ENCODE results near the gene DOHH. TPM values are rescaled to one million over a fixed set of nuclear protein-coding genes. Genes with fewer than 3 reads are reported as not detected.
A peak's percentile ranks its signal among the peaks of the same experiment; 100 is the strongest.

DOHH gene
- total and polyA plus RNA-seq, 9 of the 15 experiments (the other 6 are each of a cell fraction or from before 2014, with no cell fraction given) = 0.14 to 47.2 (median 5.1) TPM

- peak; percentile 73; the same call in 1 of the 2 replicates for TF ChIP-seq CTBP1 (IDR thresholded peaks at IDR 0.05; ENCODE audit: borderline replicate concordance)
- TF ChIP-seq KAT7 (CRISPR knock-in tag; IDR thresholded peaks at IDR 0.05; ENCODE audit: borderline replicate concordance) = peak; percentile 93; the same call in 1 of the 2 replicates
- TF ChIP-seq HDAC3 (IDR thresholded peaks at IDR 0.05; ENCODE audit: borderline replicate concordance, partially characterized antibody) = no peak
- peak; percentile 79 for TF ChIP-seq CEBPB (tag; IDR thresholded peaks at IDR 0.05)
- TF ChIP-seq, protein P1, sequence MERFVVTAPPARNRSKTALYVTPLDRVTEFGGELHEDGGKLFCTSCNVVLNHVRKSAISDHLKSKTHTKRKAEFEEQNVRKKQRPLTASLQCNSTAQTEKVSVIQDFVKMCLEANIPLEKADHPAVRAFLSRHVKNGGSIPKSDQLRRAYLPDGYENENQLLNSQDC (CRISPR knock-in tag; IDR thresholded peaks at IDR 0.05) = no peak; the same call in 1 of the 2 replicates
- TF ChIP-seq, protein P2, sequence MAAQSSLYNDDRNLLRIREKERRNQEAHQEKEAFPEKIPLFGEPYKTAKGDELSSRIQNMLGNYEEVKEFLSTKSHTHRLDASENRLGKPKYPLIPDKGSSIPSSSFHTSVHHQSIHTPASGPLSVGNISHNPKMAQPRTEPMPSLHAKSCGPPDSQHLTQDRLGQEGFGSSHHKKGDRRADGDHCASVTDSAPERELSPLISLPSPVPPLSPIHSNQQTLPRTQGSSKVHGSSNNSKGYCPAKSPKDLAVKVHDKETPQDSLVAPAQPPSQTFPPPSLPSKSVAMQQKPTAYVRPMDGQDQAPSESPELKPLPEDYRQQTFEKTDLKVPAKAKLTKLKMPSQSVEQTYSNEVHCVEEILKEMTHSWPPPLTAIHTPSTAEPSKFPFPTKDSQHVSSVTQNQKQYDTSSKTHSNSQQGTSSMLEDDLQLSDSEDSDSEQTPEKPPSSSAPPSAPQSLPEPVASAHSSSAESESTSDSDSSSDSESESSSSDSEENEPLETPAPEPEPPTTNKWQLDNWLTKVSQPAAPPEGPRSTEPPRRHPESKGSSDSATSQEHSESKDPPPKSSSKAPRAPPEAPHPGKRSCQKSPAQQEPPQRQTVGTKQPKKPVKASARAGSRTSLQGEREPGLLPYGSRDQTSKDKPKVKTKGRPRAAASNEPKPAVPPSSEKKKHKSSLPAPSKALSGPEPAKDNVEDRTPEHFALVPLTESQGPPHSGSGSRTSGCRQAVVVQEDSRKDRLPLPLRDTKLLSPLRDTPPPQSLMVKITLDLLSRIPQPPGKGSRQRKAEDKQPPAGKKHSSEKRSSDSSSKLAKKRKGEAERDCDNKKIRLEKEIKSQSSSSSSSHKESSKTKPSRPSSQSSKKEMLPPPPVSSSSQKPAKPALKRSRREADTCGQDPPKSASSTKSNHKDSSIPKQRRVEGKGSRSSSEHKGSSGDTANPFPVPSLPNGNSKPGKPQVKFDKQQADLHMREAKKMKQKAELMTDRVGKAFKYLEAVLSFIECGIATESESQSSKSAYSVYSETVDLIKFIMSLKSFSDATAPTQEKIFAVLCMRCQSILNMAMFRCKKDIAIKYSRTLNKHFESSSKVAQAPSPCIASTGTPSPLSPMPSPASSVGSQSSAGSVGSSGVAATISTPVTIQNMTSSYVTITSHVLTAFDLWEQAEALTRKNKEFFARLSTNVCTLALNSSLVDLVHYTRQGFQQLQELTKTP (IDR thresholded peaks at IDR 0.05; ENCODE audit: low read depth in 1 of 2, partially characterized antibody in 2 of 2) = peak in 1 of 2 experiments; percentile 66
- TF ChIP-seq PHF20 (IDR thresholded peaks at IDR 0.05; ENCODE audit: partially characterized antibody) = peak; percentile 99
- TF ChIP-seq EP300 (IDR thresholded peaks at IDR 0.05; ENCODE audit: low read length) = peak; percentile 19; the same call in 1 of the 2 replicates
- TF ChIP-seq RUNX1 (IDR thresholded peaks at IDR 0.05; ENCODE audit: low read depth) = peak; percentile 58; the same call in 1 of the 2 replicates
- no peak for TF ChIP-seq SMARCB1 (IDR thresholded peaks at IDR 0.05; ENCODE audit: insufficient read length, low read depth)
- 0 out of 2 replicates have a peak, but pooled peaks have one; percentile 82 for TF ChIP-seq NR4A1 (CRISPR knock-in tag; IDR thresholded peaks at IDR 0.05)
- no peak for TF ChIP-seq NR4A1 (tag; IDR thresholded peaks at IDR 0.05)
- TF ChIP-seq ETS1 (conservative IDR thresholded peaks at IDR 0.05; ENCODE audit: control insufficient read depth, low read depth, low read length) = peak; percentile 92
- TF ChIP-seq KDM2B (CRISPR knock-in tag; IDR thresholded peaks at IDR 0.05) = no peak
- peak; percentile 56; the same call in 1 of the 2 replicates for TF ChIP-seq CEBPG (CRISPR knock-in tag; IDR thresholded peaks at IDR 0.05)
- peak; percentile 62 to 74; a peak in 3 of 4 replicates for TF ChIP-seq CEBPG (tag; conservative IDR thresholded peaks at IDR 0.05 in 1 of 2, IDR thresholded peaks at IDR 0.05 in 1 of 2)
- TF ChIP-seq HDAC1 (IDR thresholded peaks at IDR 0.05) = peak in 1 of 2 experiments; percentile 99; a peak in 2 of 4 replicates
- TF ChIP-seq NFIC (IDR thresholded peaks at IDR 0.05) = peak; percentile 48
- no peak for TF ChIP-seq RBM15 (IDR thresholded peaks at IDR 0.05; ENCODE audit: insufficient read depth, low read length)
- TF ChIP-seq ZFX (CRISPR knock-in tag; IDR thresholded peaks at IDR 0.05) = peak; percentile 72
- peak; percentile 75; the same call in 1 of the 2 replicates for TF ChIP-seq HDAC2 (IDR thresholded peaks at IDR 0.05)
- no peak for TF ChIP-seq CBX8 (IDR thresholded peaks at IDR 0.05; ENCODE audit: borderline replicate concordance, extremely low read depth, low read depth, low read length, poor library complexity, severe bottlenecking)
Observed at GRCh38 chr19:3500429-3501101, at the start of gene DOHH (continued).
